ENCODE results near the gene ACTMAP. TPM values are rescaled to one million over a fixed set of nuclear protein-coding genes. Genes with fewer than 3 reads are reported as not detected.

ACTMAP gene
- total RNA-seq (ENCODE audit: unreplicated experiment), result 24.6 TPM
- long read RNA-seq, partial matches to known transcripts, result 0 of 12 reads
- long read RNA-seq, other reads (novel, unspliced or antisense), result 12 of 12 reads

- peak; percentile 98 for DNase-seq (ENCODE audit: low spot score)
- H3K27ac Mint-ChIP-seq (ENCODE audit: unreplicated experiment), result peak within 1 kb of the TSS; percentile 99
- H3K36me3 Mint-ChIP-seq (ENCODE audit: low read depth, unreplicated experiment), result peaks cover 19% of the 10 kb centered on the region
- peak within 1 kb of the TSS; percentile 99 for H3K4me3 Mint-ChIP-seq (ENCODE audit: unreplicated experiment)
- no peaks in the 10 kb centered on the region for H3K9me3 Mint-ChIP-seq (ENCODE audit: unreplicated experiment)
- no peak for TF ChIP-seq CTCF (IDR thresholded peaks at IDR 0.05; ENCODE audit: unreplicated experiment)
- peaks cover 24% of the 10 kb centered on the region for H3K27me3 Mint-ChIP-seq (ENCODE audit: unreplicated experiment)
- peaks cover 44% of the 10 kb centered on the region for H3K4me1 Mint-ChIP-seq (ENCODE audit: unreplicated experiment)
These were observed at the start of gene ACTMAP for GRCh38 chr19:40750058-40750873. TSS of gene ACTMAP (minus strand) at chr19:40750477. CDS start at chr19:40749803, 674 bp downstream.

GRCh38 chr19:40799558-40800338 lies 49.5 kb upstream of the ACTMAP start:
- Mint-ChIP-seq H3K27ac (ENCODE audit: unreplicated experiment) (peak overlapping the region; percentile 97), H3K36me3 (ENCODE audit: low read depth, unreplicated experiment) (peaks cover 31% of the 10 kb centered on the region), H3K27me3 (ENCODE audit: unreplicated experiment) (peaks cover 14% of the 10 kb centered on the region), H3K9me3 (ENCODE audit: unreplicated experiment) (no peaks in the 10 kb centered on the region), H3K4me3 (ENCODE audit: unreplicated experiment) (peak overlapping the region; percentile 99), H3K4me1 (ENCODE audit: unreplicated experiment) (peaks cover 49% of the 10 kb centered on the region)
- TF ChIP-seq CTCF (IDR thresholded peaks at IDR 0.05; ENCODE audit: unreplicated experiment), result no peak
- peak; percentile 57 for DNase-seq (ENCODE audit: low spot score)

- no peak for TF ChIP-seq CTCF (IDR thresholded peaks at IDR 0.05; ENCODE audit: unreplicated experiment)
- H3K4me3 Mint-ChIP-seq (ENCODE audit: unreplicated experiment), result peak within 1 kb of the TSS; percentile 99
- peaks cover 26% of the 10 kb centered on the region for H3K36me3 Mint-ChIP-seq (ENCODE audit: low read depth, unreplicated experiment)
- peaks cover 41% of the 10 kb centered on the region for H3K4me1 Mint-ChIP-seq (ENCODE audit: unreplicated experiment)
- H3K27ac Mint-ChIP-seq (ENCODE audit: unreplicated experiment), result peak within 1 kb of the TSS; percentile 97
- peak; percentile 100 for DNase-seq (ENCODE audit: low spot score)
- peaks cover 11% of the 10 kb centered on the region for H3K27me3 Mint-ChIP-seq (ENCODE audit: unreplicated experiment)
- no peaks in the 10 kb centered on the region for H3K9me3 Mint-ChIP-seq (ENCODE audit: unreplicated experiment)
These were observed 48.6 kb upstream of the ACTMAP start, which contains the start of gene EGLN2 for GRCh38 chr19:40798683-40799557. TSS of gene EGLN2 (plus strand) at chr19:40799191. CDS start at chr19:40800573, 1,382 bp downstream.

- Mint-ChIP-seq H3K4me1 (ENCODE audit: unreplicated experiment) (peaks cover 33% of the 10 kb centered on the region), H3K27me3 (ENCODE audit: unreplicated experiment) (peaks cover 11% of the 10 kb centered on the region), H3K9me3 (ENCODE audit: unreplicated experiment) (no peaks in the 10 kb centered on the region)
These were observed 47.8 kb upstream of the ACTMAP start for GRCh38 chr19:40797963-40798682.

More at GRCh38 chr19:40797963-40798682, 47.8 kb upstream of the ACTMAP start:
- DNase-seq (ENCODE audit: low spot score), result peak; percentile 69
- peaks cover 20% of the 10 kb centered on the region for H3K36me3 Mint-ChIP-seq (ENCODE audit: low read depth, unreplicated experiment)
- peak overlapping the region; percentile 95 for H3K4me3 Mint-ChIP-seq (ENCODE audit: unreplicated experiment)
- no peak for TF ChIP-seq CTCF (IDR thresholded peaks at IDR 0.05; ENCODE audit: unreplicated experiment)
- peak overlapping the region; percentile 88 for H3K27ac Mint-ChIP-seq (ENCODE audit: unreplicated experiment)

Data from endothelial cell (in vitro differentiated cells).